SK-N-SH (cell line): ENCODE results near the gene PPP1R9A. TPM values are rescaled to one million over a fixed set of nuclear protein-coding genes. Genes with fewer than 3 reads are reported as not detected.

ENCODE experiments used
- CTCF ChIA-PET: fragments of 300-600, 350-600 bp; formaldehyde crosslinking; extraction: SDS; loops from one replicate; lab custom pipeline; 2021; lab: Yijun Ruan, JAX
- POLR2A ChIA-PET: fragments of 350-600 bp; sonication (Branson Sonifier 250); formaldehyde crosslinking; extraction: SDS; loops from one replicate; lab custom pipeline; 2020; ENCODE audit warnings: antibody characterized with exemption, inconsistent platforms; lab: Yijun Ruan, JAX
- DNase-seq: peaks from one replicate; pipeline ENCODE4 v3.0.0; 2012
- H2AFZ ChIP-seq: fragments of 200-600 bp; sonication (generic); 2 replicates; pipeline ENCODE4 v1.8.1; 2016; ENCODE audit warnings: antibody characterized with exemption, mild to moderate bottlenecking, low read depth
- H3F3A ChIP-seq: fragments of 200-600 bp; sonication (generic); replicated peaks from 2 replicates; pipeline ENCODE3; 2016; ENCODE audit warnings: antibody characterized with exemption, mild to moderate bottlenecking; ENCODE audit not compliant: insufficient read depth
- H3K27ac ChIP-seq, 2 experiments: fragments of 200-500 bp in 1 of 2; fragments of 200-600 bp in 1 of 2; sonication (Bioruptor generic) in 1 of 2; sonication (generic), shearing (Covaris generic) in 1 of 2; 2 replicates each; pipeline versions ENCODE4 v1.5.1 to v1.6.1; 2014 to 2016; ENCODE audit warnings: low read depth in 2 of 2, inconsistent platforms in 1 of 2, low read length in 1 of 2, mild to moderate bottlenecking in 1 of 2, mixed read lengths in 1 of 2
- H3K27me3 ChIP-seq: fragments of 200-600 bp; sonication (generic), shearing (Covaris generic); 2 replicates; pipeline ENCODE4 v1.6.1; 2016; ENCODE audit warnings: mixed run types; ENCODE audit not compliant: insufficient read depth
- H3K36me3 ChIP-seq, 2 experiments: fragments of 200-500 bp in 1 of 2; fragments of 200-600 bp in 1 of 2; sonication (Bioruptor generic) in 1 of 2; sonication (generic) in 1 of 2; replicated peaks in 1 of 2; 2 replicates each; pipeline versions ENCODE3 to v1.5.1; 2014 to 2016; ENCODE audit warnings: low read length in 1 of 2, mild to moderate bottlenecking in 1 of 2; ENCODE audit not compliant: insufficient read depth in 2 of 2, control insufficient read depth in 1 of 2
- H3K4me1 ChIP-seq, 2 experiments: fragments of 200-500 bp in 1 of 2; fragments of 200-600 bp in 1 of 2; sonication (Bioruptor generic) in 1 of 2; sonication (generic), shearing (Covaris generic) in 1 of 2; 2 replicates each; pipeline versions ENCODE4 v1.5.1 to v1.6.1; 2014 to 2016; ENCODE audit warnings: low read depth in 1 of 2, low read length in 1 of 2, mixed run types in 1 of 2; ENCODE audit not compliant: insufficient read depth in 2 of 2, control insufficient read depth in 1 of 2
- H3K4me2 ChIP-seq: fragments of 200-600 bp; sonication (generic), shearing (Covaris generic); 2 replicates; pipeline ENCODE4 v1.6.1; 2017; ENCODE audit warnings: mixed run types
- H3K4me3 ChIP-seq, 2 experiments: fragments of 200-500 bp in 1 of 2; fragments of 200-600 bp in 1 of 2; sonication (Bioruptor generic) in 1 of 2; sonication (generic), shearing (Covaris generic) in 1 of 2; 2 replicates each; pipeline versions ENCODE4 v1.5.1 to v1.8.1; 2014 to 2016; ENCODE audit warnings: low read depth in 2 of 2, inconsistent platforms in 1 of 2, low read length in 1 of 2, mild to moderate bottlenecking in 1 of 2, mixed read lengths in 1 of 2, moderate library complexity in 1 of 2
- H3K79me2 ChIP-seq: fragments of 200-600 bp; sonication (generic); 2 replicates; pipeline ENCODE4 v1.8.1; 2017; ENCODE audit warnings: mild to moderate bottlenecking; ENCODE audit not compliant: insufficient read depth
- H3K9ac ChIP-seq: fragments of 200-600 bp; sonication (generic); 2 replicates; pipeline ENCODE4 v1.6.1; 2017; ENCODE audit warnings: mixed run types
- H3K9me2 ChIP-seq: fragments of 200-600 bp; sonication (generic); 2 replicates; pipeline ENCODE4 v1.6.1; 2017; ENCODE audit warnings: mixed run types
- H3K9me3 ChIP-seq: fragments of 200-600 bp; sonication (generic); 2 replicates; pipeline ENCODE4 v1.6.1; 2017; ENCODE audit warnings: mixed run types, mild to moderate bottlenecking, moderate library complexity
- H4K20me1 ChIP-seq: fragments of 200-600 bp; sonication (generic); 2 replicates; pipeline ENCODE4 v1.6.1; 2017; ENCODE audit warnings: mild to moderate bottlenecking, mixed run types; ENCODE audit not compliant: insufficient read depth
- CHD2 ChIP-seq: fragments of 150-350 bp; IDR thresholded peaks from 2 replicates; pipeline ENCODE4 v1.6.1; 2018; ENCODE audit warnings: low read length; ENCODE audit not compliant: partially characterized antibody
- CTCF ChIP-seq: fragments of 200-600 bp; sonication (generic); IDR thresholded peaks from 2 replicates; pipeline ENCODE4 v1.6.1; 2017; ENCODE audit warnings: antibody characterized with exemption, mild to moderate bottlenecking, moderate library complexity
- EP300 ChIP-seq, 2 experiments: IDR thresholded peaks; 2 replicates each; pipeline versions ENCODE4 v1.4.0 to v1.6.1; 2012; ENCODE audit warnings: borderline replicate concordance in 1 of 2, low read depth in 1 of 2, low read length in 1 of 2
- EZH2phosphoT487 ChIP-seq: fragments of 200-600 bp; sonication (generic); IDR thresholded peaks from 2 replicates; pipeline ENCODE4 v1.6.1; 2017; ENCODE audit warnings: low read depth, mixed run types, mild to moderate bottlenecking, antibody characterized with exemption, moderate library complexity, borderline replicate concordance
- FOSL2 ChIP-seq: IDR thresholded peaks from 2 replicates; pipeline ENCODE4 v1.4.0; 2012; ENCODE audit warnings: low read depth, mild to moderate bottlenecking, moderate library complexity, borderline replicate concordance
- GABPA ChIP-seq: IDR thresholded peaks from 2 replicates; pipeline ENCODE4 v1.4.0; 2012; ENCODE audit warnings: low read depth, mild to moderate bottlenecking
- IRF3 ChIP-seq: fragments of 150-350 bp; IDR thresholded peaks from 2 replicates; pipeline ENCODE4 v1.6.1; 2016; ENCODE audit warnings: mild to moderate bottlenecking, low read depth, low read length
- MEF2A ChIP-seq: IDR thresholded peaks from 2 replicates; pipeline ENCODE4 v1.4.0; 2012; ENCODE audit warnings: low read depth, borderline replicate concordance
- SIN3A ChIP-seq: IDR thresholded peaks from 2 replicates; pipeline ENCODE4 v1.6.1; 2012; ENCODE audit warnings: low read depth, mild to moderate bottlenecking, low read length, moderate library complexity, borderline replicate concordance
- SMC3 ChIP-seq: IDR thresholded peaks from 2 replicates; pipeline ENCODE4 v1.6.1; 2012; ENCODE audit warnings: low read depth, low read length, improper control_type of control experiment
- USF1 ChIP-seq: IDR thresholded peaks from 2 replicates; pipeline ENCODE4 v1.4.0; 2012; ENCODE audit warnings: low read depth, borderline replicate concordance
- YY1 ChIP-seq: IDR thresholded peaks from 2 replicates; pipeline ENCODE4 v1.4.0; 2012; ENCODE audit warnings: low read depth, mild to moderate bottlenecking
- ZBTB33 ChIP-seq: IDR thresholded peaks from 2 replicates; pipeline ENCODE4 v1.4.0; 2012; ENCODE audit warnings: low read depth, borderline replicate concordance
- WGBS: methylation state at CpG from one replicate; pipeline ENCODE4 v1.1.6; 2017; ENCODE audit warnings: low lambda C conversion rate; 5-methylcytosine and 5-hydroxymethylcytosine counted together
- polyA plus RNA-seq, 3 experiments: library from polyadenylated mRNA; depleted of rRNA; stranded (reverse); fragments of >200 nt; gene quantifications; 2 replicates each; pipeline ENCODE4 v1.2.3, GENCODE V29; 2012

PPP1R9A gene
- polyA plus RNA-seq, 1 of the 3 experiments (the other 2 are of a cell fraction), result 0.30 TPM

GRCh38 chr7:95298091-95298490, 390.7 kb downstream of the PPP1R9A start (continued):
- TF ChIP-seq IRF3 (no peak), CTCF (no peak), USF1 (no peak)

GRCh38 chr7:95303013-95303905, 395.9 kb downstream of the PPP1R9A start:
- TF ChIP-seq FOSL2, result peak; percentile 9; the same call in 1 of the 2 replicates
- no peak for TF ChIP-seq CHD2
- Histone ChIP-seq H3K4me3 (no peak overlapping the region), H3K9ac (no peak overlapping the region), H3F3A (no peaks in the 10 kb centered on the region), H2AFZ (no peak overlapping the region), H4K20me1 (no peaks in the 10 kb centered on the region), H3K27ac (no peak overlapping the region), H3K9me2 (no peaks in the 10 kb centered on the region), H3K79me2 (no peaks in the 10 kb centered on the region), H3K4me2 (no peak overlapping the region), H3K36me3 (no peaks in the 10 kb centered on the region), H3K27me3 (no peaks in the 10 kb centered on the region; the same call in 1 of the 2 replicates), H3K4me1 (no peaks in the 10 kb centered on the region), H3K9me3 (no peaks in the 10 kb centered on the region)
- ChIA-PET POLR2A (no interaction called here), CTCF (no interaction called here)
- 27% methylated on average over 9 of the region's 9 CpGs for WGBS
- DNase-seq, result no peak

GRCh38 chr7:95304990-95305389, 397.6 kb downstream of the PPP1R9A start:
- H3K4me2 ChIP-seq, result no peak overlapping the region
- ChIA-PET POLR2A (no interaction called here), CTCF (no interaction called here)
- H3K36me3 ChIP-seq, result no peaks in the 10 kb centered on the region
- no peak overlapping the region for H3K4me3 ChIP-seq
- no peak overlapping the region for H2AFZ ChIP-seq
- no peaks in the 10 kb centered on the region for H4K20me1 ChIP-seq
- no peak overlapping the region for H3K27ac ChIP-seq
- H3K9ac ChIP-seq, result no peak overlapping the region
- WGBS, result 48% methylated on average over 7 of the region's 7 CpGs
- H3K4me1 ChIP-seq, result peaks cover 3 to 4% of the 10 kb centered on the region in 2 experiments; a peak in 2 of 4 replicates
- no peaks in the 10 kb centered on the region for H3F3A ChIP-seq
- H3K9me3 ChIP-seq, result no peaks in the 10 kb centered on the region
- no peaks in the 10 kb centered on the region; the same call in 1 of the 2 replicates for H3K27me3 ChIP-seq
- H3K79me2 ChIP-seq, result no peaks in the 10 kb centered on the region
- no peak for DNase-seq
- H3K9me2 ChIP-seq, result no peaks in the 10 kb centered on the region
- TF ChIP-seq EP300 (IDR thresholded peaks at IDR 0.05; ENCODE audit: borderline replicate concordance in 1 of 2, low read depth in 1 of 2, low read length in 1 of 2), result no peak
- no peak for TF ChIP-seq IRF3
- TF ChIP-seq ZBTB33, result no peak
- TF ChIP-seq CTCF, result no peak
- TF ChIP-seq MEF2A, result no peak
- TF ChIP-seq EZH2phosphoT487, result no peak
- no peak for TF ChIP-seq YY1
- TF ChIP-seq SIN3A, result no peak
- no peak for TF ChIP-seq GABPA
- no peak for TF ChIP-seq CHD2
- TF ChIP-seq SMC3, result no peak
